Measurements from ENCODE around the gene SLC22A15. TPM values are rescaled to one million over a fixed set of nuclear protein-coding genes. Genes with fewer than 3 reads are reported as not detected.

SLC22A15 gene
- total RNA-seq, 2 experiments from 2014 or later: 0.82 to 2.8 TPM

- Histone ChIP-seq H2AFZ (ENCODE audit: low read length) (no peak overlapping the region), H4K20me1 (ENCODE audit: insufficient read depth, low read length) (no peaks in the 10 kb centered on the region), H3K4me1 (ENCODE audit: insufficient read depth, low read length, poor library complexity, severe bottlenecking) (no peaks in the 10 kb centered on the region), H3K36me3 (ENCODE audit: insufficient read depth, low read length) (no peaks in the 10 kb centered on the region), H3K9me3 (ENCODE audit: low read length) (no peaks in the 10 kb centered on the region), H3K79me2 (ENCODE audit: insufficient read depth, low read depth, low read length) (no peaks in the 10 kb centered on the region), H3K4me2 (ENCODE audit: low read length) (no peak overlapping the region), H3K4me3 (ENCODE audit: low read depth, low read length, poor library complexity, severe bottlenecking) (no peak overlapping the region), H3K9me2 (ENCODE audit: insufficient read depth, low read length) (no peaks in the 10 kb centered on the region), H3K27ac (ENCODE audit: low read depth, low read length, poor library complexity, severe bottlenecking) (no peak overlapping the region)
- BruUV-seq (replicated peaks): no TSS peak
- intact Hi-C loops (cut with micrococcal nuclease; ENCODE audit: unreplicated experiment): no loop called here
- TF ChIP-seq EZH2phosphoT487 (IDR thresholded peaks at IDR 0.05; ENCODE audit: borderline replicate concordance, low read depth, low read length): no peak
- CTCF ChIA-PET (ENCODE audit: unreplicated experiment): no interaction called here
- no peak for DNase-seq (ENCODE audit: low spot score)
- POLR2A ChIA-PET: interaction anchor here (1.2 kb wide), 1 partner anchor 13 kb away, joined by 4 read pairs; no protein-coding TSS in a partner anchor
These were observed 111.3 kb downstream of the SLC22A15 start for GRCh38 chr1:116087628-116088027.

- Histone ChIP-seq H3K4me2 (ENCODE audit: low read length) (no peak overlapping the region), H3K4me3 (ENCODE audit: low read depth, low read length, poor library complexity, severe bottlenecking) (no peak overlapping the region), H3K27ac (ENCODE audit: low read depth, low read length, poor library complexity, severe bottlenecking) (no peak overlapping the region), H3K9me2 (ENCODE audit: insufficient read depth, low read length) (no peaks in the 10 kb centered on the region), H3K9me3 (ENCODE audit: low read length) (no peaks in the 10 kb centered on the region), H2AFZ (ENCODE audit: low read length) (no peak overlapping the region), H3K4me1 (ENCODE audit: insufficient read depth, low read length, poor library complexity, severe bottlenecking) (no peaks in the 10 kb centered on the region), H4K20me1 (ENCODE audit: insufficient read depth, low read length) (no peaks in the 10 kb centered on the region), H3K79me2 (ENCODE audit: insufficient read depth, low read depth, low read length) (no peaks in the 10 kb centered on the region), H3K36me3 (ENCODE audit: insufficient read depth, low read length) (no peaks in the 10 kb centered on the region)
- CTCF ChIA-PET (ENCODE audit: unreplicated experiment): no interaction called here
- POLR2A ChIA-PET: interaction anchor here (0.6 kb wide), 1 partner anchor 12 kb away, joined by 3 read pairs; no protein-coding TSS in a partner anchor
- intact Hi-C loops (cut with micrococcal nuclease; ENCODE audit: unreplicated experiment): no loop called here
- TF ChIP-seq EZH2phosphoT487 (IDR thresholded peaks at IDR 0.05; ENCODE audit: borderline replicate concordance, low read depth, low read length): no peak
- TF ChIP-seq, protein P1, sequence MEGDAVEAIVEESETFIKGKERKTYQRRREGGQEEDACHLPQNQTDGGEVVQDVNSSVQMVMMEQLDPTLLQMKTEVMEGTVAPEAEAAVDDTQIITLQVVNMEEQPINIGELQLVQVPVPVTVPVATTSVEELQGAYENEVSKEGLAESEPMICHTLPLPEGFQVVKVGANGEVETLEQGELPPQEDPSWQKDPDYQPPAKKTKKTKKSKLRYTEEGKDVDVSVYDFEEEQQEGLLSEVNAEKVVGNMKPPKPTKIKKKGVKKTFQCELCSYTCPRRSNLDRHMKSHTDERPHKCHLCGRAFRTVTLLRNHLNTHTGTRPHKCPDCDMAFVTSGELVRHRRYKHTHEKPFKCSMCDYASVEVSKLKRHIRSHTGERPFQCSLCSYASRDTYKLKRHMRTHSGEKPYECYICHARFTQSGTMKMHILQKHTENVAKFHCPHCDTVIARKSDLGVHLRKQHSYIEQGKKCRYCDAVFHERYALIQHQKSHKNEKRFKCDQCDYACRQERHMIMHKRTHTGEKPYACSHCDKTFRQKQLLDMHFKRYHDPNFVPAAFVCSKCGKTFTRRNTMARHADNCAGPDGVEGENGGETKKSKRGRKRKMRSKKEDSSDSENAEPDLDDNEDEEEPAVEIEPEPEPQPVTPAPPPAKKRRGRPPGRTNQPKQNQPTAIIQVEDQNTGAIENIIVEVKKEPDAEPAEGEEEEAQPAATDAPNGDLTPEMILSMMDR (conservative IDR thresholded peaks at IDR 0.05; ENCODE audit: low read length): no peak
- no TSS peak for BruUV-seq (replicated peaks)
- DNase-seq (ENCODE audit: low spot score): no peak
These were observed 113.6 kb downstream of the SLC22A15 start for GRCh38 chr1:116089870-116090269.

- intact Hi-C loops (cut with micrococcal nuclease; ENCODE audit: unreplicated experiment): no loop called here
- BruUV-seq (replicated peaks): no TSS peak
- ChIA-PET CTCF (ENCODE audit: unreplicated experiment) (no interaction called here), POLR2A (no interaction called here)
- Histone ChIP-seq H2AFZ (ENCODE audit: low read length) (no peak overlapping the region), H3K79me2 (ENCODE audit: insufficient read depth, low read depth, low read length) (no peaks in the 10 kb centered on the region), H3K27ac (ENCODE audit: low read depth, low read length, poor library complexity, severe bottlenecking) (no peak overlapping the region), H3K9me3 (ENCODE audit: low read length) (no peaks in the 10 kb centered on the region), H4K20me1 (ENCODE audit: insufficient read depth, low read length) (no peaks in the 10 kb centered on the region), H3K4me2 (ENCODE audit: low read length) (no peak overlapping the region), H3K36me3 (ENCODE audit: insufficient read depth, low read length) (no peaks in the 10 kb centered on the region), H3K4me3 (ENCODE audit: low read depth, low read length, poor library complexity, severe bottlenecking) (no peak overlapping the region), H3K9me2 (ENCODE audit: insufficient read depth, low read length) (no peaks in the 10 kb centered on the region), H3K4me1 (ENCODE audit: insufficient read depth, low read length, poor library complexity, severe bottlenecking) (no peaks in the 10 kb centered on the region)
- no peak for TF ChIP-seq EZH2phosphoT487 (IDR thresholded peaks at IDR 0.05; ENCODE audit: borderline replicate concordance, low read depth, low read length)
- TF ChIP-seq, protein P1 (conservative IDR thresholded peaks at IDR 0.05; ENCODE audit: low read length): no peak
- DNase-seq (ENCODE audit: low spot score): no peak
These were observed 114.8 kb downstream of the SLC22A15 start for GRCh38 chr1:116091083-116091482.

All from OCI-LY7 (cell line).